ENCODE data around the gene GPC6. TPM values are rescaled to one million over a fixed set of nuclear protein-coding genes. Genes with fewer than 3 reads are reported as not detected.

Gene GPC6
- total RNA-seq, 1 experiment from 2014 or later, result 0.22 TPM

DNA sequence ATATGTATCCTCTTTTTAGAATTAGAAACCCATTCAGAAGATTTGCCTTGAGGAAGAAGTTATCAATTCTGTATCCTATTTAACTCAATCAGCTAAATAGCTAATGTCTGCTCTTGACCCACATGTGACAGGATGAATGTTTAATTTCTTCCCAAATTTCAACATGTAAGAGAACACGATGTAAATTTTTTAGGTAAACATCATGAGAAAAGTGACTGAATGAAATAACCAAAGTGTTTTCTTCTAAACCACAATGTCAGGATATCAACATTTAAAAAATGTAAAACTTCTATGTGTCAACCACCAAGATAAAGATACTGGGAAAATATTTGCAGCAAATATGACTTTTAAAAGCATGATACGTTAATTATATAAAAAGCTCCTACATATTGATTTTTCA, 950.4 kb downstream of the GPC6 start (continued):
- TF ChIP-seq EZH2phosphoT487 (IDR thresholded peaks at IDR 0.05; ENCODE audit: borderline replicate concordance) (no peak), SRF (IDR thresholded peaks at IDR 0.05; ENCODE audit: low read depth) (no peak), EZH2 (IDR thresholded peaks at IDR 0.05) (no peak)

DNA sequence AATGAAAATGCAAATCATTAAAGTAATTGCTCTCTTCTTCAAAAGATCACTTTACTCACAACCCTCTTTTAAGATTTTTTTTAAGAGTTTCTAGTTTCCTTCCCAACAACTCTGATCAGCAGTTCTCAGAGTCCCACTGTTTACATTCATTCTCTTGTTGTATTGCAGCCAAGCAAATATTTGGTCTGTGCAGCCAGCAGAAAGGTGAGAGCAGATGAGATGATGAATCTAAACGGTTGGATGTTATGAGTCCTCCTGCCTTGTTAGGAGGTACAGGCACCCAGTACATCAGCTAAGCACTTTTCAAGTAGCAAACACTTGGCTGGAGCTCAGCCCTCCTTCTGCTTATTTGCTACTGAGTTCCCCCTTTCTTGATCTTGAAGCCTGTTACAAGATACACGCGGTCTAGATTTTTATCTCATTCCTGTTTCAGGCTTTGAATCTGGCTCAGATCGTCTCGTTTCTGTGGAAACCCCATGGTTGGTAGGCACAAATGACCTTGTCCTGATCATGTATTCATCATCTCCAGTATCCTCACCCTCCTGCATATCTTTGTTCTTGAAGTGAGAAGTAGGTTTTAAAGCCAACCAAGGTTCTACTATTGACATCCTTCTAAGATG, 952.1 kb downstream of the GPC6 start:
- Histone ChIP-seq H3K4me3 (replicated peaks in 1 of 2; ENCODE audit: low read depth in 1 of 2, low read length in 2 of 2) (no peak overlapping the region), H3K9me2 (ENCODE audit: insufficient read depth) (no peaks in the 10 kb centered on the region), H3K4me2 (ENCODE audit: low read length) (no peak overlapping the region), H3K79me2 (ENCODE audit: insufficient read depth, low read length) (no peaks in the 10 kb centered on the region), H3K27ac (ENCODE audit: low read depth, low read length) (no peak overlapping the region), H3K9ac (ENCODE audit: low read length) (no peak overlapping the region), H3K36me3 (ENCODE audit: control insufficient read depth in 1 of 2, insufficient read depth in 2 of 2, low read length in 2 of 2) (no peaks in the 10 kb centered on the region), H3K4me1 (ENCODE audit: control insufficient read depth in 1 of 2, insufficient read depth in 2 of 2, low read length in 2 of 2) (no peaks in the 10 kb centered on the region; a peak in 1 of 4 replicates), H4K20me1 (ENCODE audit: insufficient read depth) (no peaks in the 10 kb centered on the region), H2AFZ (ENCODE audit: low read depth, low read length, poor library complexity, severe bottlenecking) (no peak overlapping the region), H3K9me3 (ENCODE audit: control insufficient read depth in 1 of 2, insufficient read depth in 1 of 2, low read depth in 1 of 2, low read length in 2 of 2) (peaks cover 4 to 10% of the 10 kb centered on the region in 2 experiments; a peak in 1 of 4 replicates), H3K27me3 (ENCODE audit: insufficient read depth, low read length) (no peaks in the 10 kb centered on the region)
- DNase-seq (ENCODE audit: low read depth, low spot score), result no peak
- intact Hi-C loops (cut with micrococcal nuclease), result no loop called here
- no peak for ATAC-seq
- CTCF ChIA-PET, result no interaction called here
- RAD21 ChIA-PET (ENCODE audit: low non-redundant PET in 1 of 2, low total read pairs in 2 of 2, uncharacterized antibody in 2 of 2, unreplicated experiment in 2 of 2), result no interaction called here
- BruUV-seq (replicated peaks), result no TSS peak
- POLR2A ChIA-PET, result no interaction called here
- TF ChIP-seq JUND (IDR thresholded peaks at IDR 0.05) (no peak), SP1 (IDR thresholded peaks at IDR 0.05; ENCODE audit: low read depth) (no peak), EGR1 (IDR thresholded peaks at IDR 0.05; ENCODE audit: low read depth) (no peak), EZH2phosphoT487 (IDR thresholded peaks at IDR 0.05; ENCODE audit: borderline replicate concordance) (no peak), CBX3 (IDR thresholded peaks at IDR 0.05; ENCODE audit: low read depth) (no peak), FOSL1 (IDR thresholded peaks at IDR 0.05; ENCODE audit: low read depth) (no peak), ZNF274 (IDR thresholded peaks at IDR 0.05; ENCODE audit: low read depth, low read length) (no peak), YY1 (IDR thresholded peaks at IDR 0.05; ENCODE audit: extremely low read depth, insufficient replicate concordance, low read depth, low read length) (no peak), ELF1 (IDR thresholded peaks at IDR 0.05; ENCODE audit: borderline replicate concordance, low read depth) (no peak), SRF (IDR thresholded peaks at IDR 0.05; ENCODE audit: low read depth) (no peak)
- TF ChIP-seq, protein P1, sequence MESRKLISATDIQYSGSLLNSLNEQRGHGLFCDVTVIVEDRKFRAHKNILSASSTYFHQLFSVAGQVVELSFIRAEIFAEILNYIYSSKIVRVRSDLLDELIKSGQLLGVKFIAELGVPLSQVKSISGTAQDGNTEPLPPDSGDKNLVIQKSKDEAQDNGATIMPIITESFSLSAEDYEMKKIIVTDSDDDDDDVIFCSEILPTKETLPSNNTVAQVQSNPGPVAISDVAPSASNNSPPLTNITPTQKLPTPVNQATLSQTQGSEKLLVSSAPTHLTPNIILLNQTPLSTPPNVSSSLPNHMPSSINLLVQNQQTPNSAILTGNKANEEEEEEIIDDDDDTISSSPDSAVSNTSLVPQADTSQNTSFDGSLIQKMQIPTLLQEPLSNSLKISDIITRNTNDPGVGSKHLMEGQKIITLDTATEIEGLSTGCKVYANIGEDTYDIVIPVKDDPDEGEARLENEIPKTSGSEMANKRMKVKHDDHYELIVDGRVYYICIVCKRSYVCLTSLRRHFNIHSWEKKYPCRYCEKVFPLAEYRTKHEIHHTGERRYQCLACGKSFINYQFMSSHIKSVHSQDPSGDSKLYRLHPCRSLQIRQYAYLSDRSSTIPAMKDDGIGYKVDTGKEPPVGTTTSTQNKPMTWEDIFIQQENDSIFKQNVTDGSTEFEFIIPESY (IDR thresholded peaks at IDR 0.05; ENCODE audit: extremely low read depth, insufficient replicate concordance, low read length), result no peak
- TF ChIP-seq, protein P2, sequence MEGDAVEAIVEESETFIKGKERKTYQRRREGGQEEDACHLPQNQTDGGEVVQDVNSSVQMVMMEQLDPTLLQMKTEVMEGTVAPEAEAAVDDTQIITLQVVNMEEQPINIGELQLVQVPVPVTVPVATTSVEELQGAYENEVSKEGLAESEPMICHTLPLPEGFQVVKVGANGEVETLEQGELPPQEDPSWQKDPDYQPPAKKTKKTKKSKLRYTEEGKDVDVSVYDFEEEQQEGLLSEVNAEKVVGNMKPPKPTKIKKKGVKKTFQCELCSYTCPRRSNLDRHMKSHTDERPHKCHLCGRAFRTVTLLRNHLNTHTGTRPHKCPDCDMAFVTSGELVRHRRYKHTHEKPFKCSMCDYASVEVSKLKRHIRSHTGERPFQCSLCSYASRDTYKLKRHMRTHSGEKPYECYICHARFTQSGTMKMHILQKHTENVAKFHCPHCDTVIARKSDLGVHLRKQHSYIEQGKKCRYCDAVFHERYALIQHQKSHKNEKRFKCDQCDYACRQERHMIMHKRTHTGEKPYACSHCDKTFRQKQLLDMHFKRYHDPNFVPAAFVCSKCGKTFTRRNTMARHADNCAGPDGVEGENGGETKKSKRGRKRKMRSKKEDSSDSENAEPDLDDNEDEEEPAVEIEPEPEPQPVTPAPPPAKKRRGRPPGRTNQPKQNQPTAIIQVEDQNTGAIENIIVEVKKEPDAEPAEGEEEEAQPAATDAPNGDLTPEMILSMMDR (IDR thresholded peaks at IDR 0.05 in 2 of 3, conservative IDR thresholded peaks at IDR 0.05 in 1 of 3; ENCODE audit: borderline replicate concordance in 1 of 3, insufficient read depth in 1 of 3, low read depth in 2 of 3, low read length in 2 of 3), result no peak
- TF ChIP-seq, protein P3, sequence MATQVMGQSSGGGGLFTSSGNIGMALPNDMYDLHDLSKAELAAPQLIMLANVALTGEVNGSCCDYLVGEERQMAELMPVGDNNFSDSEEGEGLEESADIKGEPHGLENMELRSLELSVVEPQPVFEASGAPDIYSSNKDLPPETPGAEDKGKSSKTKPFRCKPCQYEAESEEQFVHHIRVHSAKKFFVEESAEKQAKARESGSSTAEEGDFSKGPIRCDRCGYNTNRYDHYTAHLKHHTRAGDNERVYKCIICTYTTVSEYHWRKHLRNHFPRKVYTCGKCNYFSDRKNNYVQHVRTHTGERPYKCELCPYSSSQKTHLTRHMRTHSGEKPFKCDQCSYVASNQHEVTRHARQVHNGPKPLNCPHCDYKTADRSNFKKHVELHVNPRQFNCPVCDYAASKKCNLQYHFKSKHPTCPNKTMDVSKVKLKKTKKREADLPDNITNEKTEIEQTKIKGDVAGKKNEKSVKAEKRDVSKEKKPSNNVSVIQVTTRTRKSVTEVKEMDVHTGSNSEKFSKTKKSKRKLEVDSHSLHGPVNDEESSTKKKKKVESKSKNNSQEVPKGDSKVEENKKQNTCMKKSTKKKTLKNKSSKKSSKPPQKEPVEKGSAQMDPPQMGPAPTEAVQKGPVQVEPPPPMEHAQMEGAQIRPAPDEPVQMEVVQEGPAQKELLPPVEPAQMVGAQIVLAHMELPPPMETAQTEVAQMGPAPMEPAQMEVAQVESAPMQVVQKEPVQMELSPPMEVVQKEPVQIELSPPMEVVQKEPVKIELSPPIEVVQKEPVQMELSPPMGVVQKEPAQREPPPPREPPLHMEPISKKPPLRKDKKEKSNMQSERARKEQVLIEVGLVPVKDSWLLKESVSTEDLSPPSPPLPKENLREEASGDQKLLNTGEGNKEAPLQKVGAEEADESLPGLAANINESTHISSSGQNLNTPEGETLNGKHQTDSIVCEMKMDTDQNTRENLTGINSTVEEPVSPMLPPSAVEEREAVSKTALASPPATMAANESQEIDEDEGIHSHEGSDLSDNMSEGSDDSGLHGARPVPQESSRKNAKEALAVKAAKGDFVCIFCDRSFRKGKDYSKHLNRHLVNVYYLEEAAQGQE (IDR thresholded peaks at IDR 0.05; ENCODE audit: low read depth), result no peak
